Right renal cortex interstitium (tissue), 3 donors: ENCODE measurements around the gene C8G. TPM values are rescaled to one million over a fixed set of nuclear protein-coding genes. Genes with fewer than 3 reads are reported as not detected.
A peak's percentile ranks its signal among the peaks of the same experiment; 100 is the strongest.

Experiments used
- DNase-seq, 3 donors: peaks; one replicate each; pipeline ENCODE4 v3.0.0-alpha.2; 2013; ENCODE audit warnings: low read depth in 3 of 3, low spot score in 2 of 3
- polyA plus RNA-seq, 3 donors: library from polyadenylated mRNA; unstranded; fragments of 120-200 nt; gene quantifications; one replicate each; pipeline ENCODE4 v1.2.1, GENCODE V29; 2013; ENCODE audit not compliant: insufficient read length in 3 of 3

The C8G gene
- polyA plus RNA-seq, 3 donors, result 0.28 to 0.58 (median 0.46) TPM

GRCh38 chr9:136940526-136941230 is 4.4 kb upstream of the C8G start:
- no peak for DNase-seq

- DNase-seq, result no peak
Observed at GRCh38 chr9:136941231-136942111, 3.6 kb upstream of the C8G start.

- DNase-seq, result no peak
Observed at GRCh38 chr9:136942112-136942880, 2.7 kb upstream of the C8G start.

GRCh38 chr9:136942881-136943230 is 2.2 kb upstream of the C8G start:
- DNase-seq, result no peak

- no peak for DNase-seq
Observed at GRCh38 chr9:136943291-136944211, 1.5 kb upstream of the C8G start.

GRCh38 chr9:136944212-136944518 is 878 bp upstream of the C8G start:
- DNase-seq, result no peak

GRCh38 chr9:136945333-136946227 is 537 bp downstream of the C8G start:
- DNase-seq, result no peak

- no peak for DNase-seq
Observed at GRCh38 chr9:136946228-136947027, 1.4 kb downstream of the C8G start.

GRCh38 chr9:136947028-136947891 is 2.2 kb downstream of the C8G start:
- DNase-seq, result no peak

GRCh38 chr9:136947955-136948510 is 3.0 kb downstream of the C8G start:
- no peak for DNase-seq

GRCh38 chr9:136949239-136949816 is 4.3 kb downstream of the C8G start:
- no peak for DNase-seq

GRCh38 chr9:136949817-136950655 is 5.0 kb downstream of the C8G start:
- DNase-seq, result peak; percentile 67 to 87 (median 77)

GRCh38 chr9:136950656-136951276 is 5.7 kb downstream of the C8G start:
- no peak for DNase-seq

GRCh38 chr9:136951541-136952320 is 6.7 kb downstream of the C8G start, which contains the start of gene LCN12:
LCN12 (plus strand) TSS chr9:136952273; CDS start chr9:136952328, 55 bp downstream.
- DNase-seq, result no peak
